NCI-H748 treated with DMSO at 0.1 percent for 48 hours (cell line): ENCODE results near the gene USP12.
"Not testable (repeated sequence)": the region's sequence is repeated elsewhere in the genome, so short reads cannot be mapped to it uniquely, and the experiment has no call there.

Source experiments
- DNase-seq: peaks from one replicate; lab custom pipeline; 2025; lab: John Stamatoyannopoulos, UW

Gene USP12, protein sequence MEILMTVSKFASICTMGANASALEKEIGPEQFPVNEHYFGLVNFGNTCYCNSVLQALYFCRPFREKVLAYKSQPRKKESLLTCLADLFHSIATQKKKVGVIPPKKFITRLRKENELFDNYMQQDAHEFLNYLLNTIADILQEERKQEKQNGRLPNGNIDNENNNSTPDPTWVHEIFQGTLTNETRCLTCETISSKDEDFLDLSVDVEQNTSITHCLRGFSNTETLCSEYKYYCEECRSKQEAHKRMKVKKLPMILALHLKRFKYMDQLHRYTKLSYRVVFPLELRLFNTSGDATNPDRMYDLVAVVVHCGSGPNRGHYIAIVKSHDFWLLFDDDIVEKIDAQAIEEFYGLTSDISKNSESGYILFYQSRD

DNA sequence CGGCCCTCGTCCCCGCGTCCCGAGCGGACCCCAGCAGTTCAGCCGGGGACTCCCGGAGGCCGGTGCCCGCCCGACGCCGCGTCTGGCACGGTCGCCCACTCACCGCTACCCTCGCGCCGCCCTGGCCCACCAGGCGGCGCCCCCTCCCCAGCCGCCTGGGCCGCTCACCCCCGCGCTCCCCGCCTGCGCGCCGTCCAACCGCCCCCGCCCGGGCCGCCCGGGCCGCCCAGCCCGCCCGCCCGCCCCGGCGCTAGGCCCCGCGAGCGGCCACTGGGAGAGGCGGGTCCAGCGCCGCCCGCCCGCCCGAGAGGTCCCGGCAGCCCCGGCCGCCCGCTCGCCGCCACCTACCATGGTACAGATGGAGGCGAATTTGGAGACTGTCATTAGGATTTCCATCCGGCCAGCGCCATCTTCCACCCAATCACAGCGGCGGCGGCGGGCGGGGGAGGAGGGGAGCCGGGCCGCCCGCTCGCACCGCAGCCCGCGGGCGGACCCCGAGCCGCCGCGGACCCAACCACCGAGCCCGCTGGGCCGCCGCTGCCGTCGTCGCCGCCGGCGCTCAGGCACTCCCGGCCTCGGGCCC is at the start of gene USP12:
USP12 (minus strand) TSS at position 568 of the 583 bp plus-strand sequence; CDS start at position 396, 172 bp downstream.
- peak; percentile 63 for DNase-seq

DNA sequence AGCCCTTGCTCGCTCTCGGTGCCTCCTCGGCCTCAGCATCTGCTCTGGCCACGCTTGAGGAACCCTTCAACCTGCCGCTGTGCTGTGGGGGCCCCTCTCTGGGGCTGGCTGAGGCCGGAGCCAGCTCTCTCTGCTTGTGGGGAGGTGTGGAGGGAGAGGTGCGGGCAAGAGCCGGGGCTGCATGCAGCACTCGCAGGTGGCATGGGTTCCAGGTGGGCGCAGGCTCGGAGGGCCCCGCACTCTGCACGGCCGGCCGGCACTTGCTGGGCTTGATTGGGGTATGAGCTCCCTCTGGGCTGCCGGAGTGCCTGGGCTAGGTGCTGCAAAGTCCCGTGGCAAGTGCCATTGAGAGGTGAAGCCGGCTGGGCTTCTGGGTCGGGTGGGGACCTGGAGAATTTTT is 48.0 kb upstream of the USP12 start:
- no peak for DNase-seq

DNA sequence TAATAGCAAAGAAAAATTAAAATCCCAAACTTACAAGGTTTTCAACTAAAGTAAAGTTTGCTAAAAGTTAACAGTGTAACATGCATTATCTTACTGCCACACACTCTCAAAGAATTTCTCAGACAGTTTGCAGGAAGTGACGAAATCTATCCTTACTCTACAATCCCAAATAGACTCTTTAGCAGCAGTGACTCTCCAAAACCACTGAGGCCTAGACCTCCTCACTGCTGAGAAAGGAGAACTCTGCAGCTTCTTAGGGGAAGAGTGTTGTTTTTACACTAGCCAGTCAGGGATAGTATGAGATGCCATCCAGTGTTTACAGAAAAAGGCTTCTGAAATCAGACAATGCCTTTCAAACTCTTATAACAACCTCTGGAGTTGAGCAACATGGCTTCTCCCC is 47.2 kb upstream of the USP12 start:
- DNase-seq: not testable (repeated sequence)

DNA sequence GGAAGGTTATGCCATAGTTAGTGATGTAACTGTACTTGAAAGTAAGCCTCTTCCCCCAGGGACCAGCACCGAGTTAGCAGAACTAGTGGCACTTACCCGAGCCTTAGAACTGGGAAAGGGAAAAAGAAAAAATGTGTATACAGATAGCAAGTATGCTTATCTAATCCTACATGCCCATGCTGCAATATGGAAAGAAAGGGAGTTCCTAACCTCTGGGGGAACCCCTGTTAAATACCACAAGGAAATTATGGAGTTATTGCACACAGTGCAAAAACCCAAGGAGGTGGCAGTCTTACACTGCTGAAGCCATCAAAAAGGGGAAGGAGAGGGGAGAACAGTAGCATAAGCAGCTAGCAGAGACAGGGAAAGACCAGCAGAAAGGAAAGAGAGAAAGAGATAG is 46.2 kb upstream of the USP12 start:
- DNase-seq: not testable (repeated sequence)

DNA sequence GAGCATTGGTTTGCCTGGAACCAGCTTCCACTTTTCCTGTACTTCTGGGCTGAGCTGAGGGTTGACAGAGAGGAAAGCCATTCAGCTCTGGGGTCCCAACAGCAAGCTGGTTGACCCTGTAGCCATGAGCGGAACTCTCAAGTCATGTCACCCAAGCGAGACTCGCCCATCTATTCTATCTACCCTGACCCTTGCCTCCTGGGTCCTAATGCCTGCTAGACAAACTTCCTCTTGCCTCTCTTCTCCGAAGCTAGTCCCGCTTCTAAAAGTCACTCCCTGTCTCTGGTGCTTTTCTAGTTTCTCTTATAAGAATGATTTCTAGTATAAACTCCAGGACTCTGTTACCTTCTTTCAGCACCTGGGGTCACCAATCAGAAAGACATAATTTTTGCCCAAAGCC is 41.8 kb upstream of the USP12 start:
- not testable (repeated sequence) for DNase-seq

DNA sequence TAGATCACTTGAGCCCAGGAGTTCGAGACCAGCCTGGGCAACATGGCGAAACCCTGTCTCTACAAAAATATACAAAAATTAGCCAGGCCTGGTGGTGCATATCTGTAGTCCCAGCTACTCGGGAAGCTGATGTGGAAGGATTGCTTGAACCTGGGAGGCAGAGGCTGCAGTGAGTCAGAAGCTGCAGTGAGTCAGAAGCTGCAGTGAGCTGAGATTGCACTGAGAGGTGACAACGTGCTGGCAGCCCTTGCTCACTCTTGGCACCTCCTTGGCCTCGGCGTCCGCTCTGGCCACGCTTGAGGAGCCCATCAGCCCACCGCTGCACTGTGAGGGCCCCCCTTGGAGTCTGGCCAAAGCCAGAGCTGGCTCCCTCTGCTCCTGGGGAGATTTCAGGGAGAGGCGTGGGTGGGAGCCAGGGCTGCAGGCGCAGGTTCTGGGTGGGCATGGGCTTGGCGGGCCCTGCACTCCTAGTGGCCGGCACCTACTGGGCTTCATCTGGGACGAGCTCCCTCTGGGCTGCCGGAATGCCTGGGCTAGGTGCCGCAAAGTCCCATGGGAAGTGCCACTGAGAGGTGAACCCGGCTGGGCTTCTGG is 40.3 kb upstream of the USP12 start:
- no peak for DNase-seq

DNA sequence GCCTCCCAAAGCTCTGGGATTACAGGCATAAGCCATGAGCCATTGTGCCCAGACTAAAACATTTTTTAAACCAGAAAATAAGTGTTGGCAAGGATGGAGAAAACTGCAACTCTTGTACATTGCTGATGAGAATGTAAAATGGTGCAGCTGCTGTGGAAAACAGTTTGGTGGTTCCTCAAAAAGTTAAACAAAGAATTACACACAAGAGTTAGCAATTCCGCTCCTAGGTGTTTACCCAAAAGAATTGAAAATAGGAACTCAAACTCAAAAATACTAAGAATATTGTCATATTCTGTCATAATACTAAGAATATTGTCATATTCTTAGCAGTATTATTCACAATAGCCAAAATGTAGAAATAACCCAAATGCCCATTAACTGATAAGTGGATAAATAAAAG is 39.7 kb upstream of the USP12 start:
- no peak for DNase-seq

DNA sequence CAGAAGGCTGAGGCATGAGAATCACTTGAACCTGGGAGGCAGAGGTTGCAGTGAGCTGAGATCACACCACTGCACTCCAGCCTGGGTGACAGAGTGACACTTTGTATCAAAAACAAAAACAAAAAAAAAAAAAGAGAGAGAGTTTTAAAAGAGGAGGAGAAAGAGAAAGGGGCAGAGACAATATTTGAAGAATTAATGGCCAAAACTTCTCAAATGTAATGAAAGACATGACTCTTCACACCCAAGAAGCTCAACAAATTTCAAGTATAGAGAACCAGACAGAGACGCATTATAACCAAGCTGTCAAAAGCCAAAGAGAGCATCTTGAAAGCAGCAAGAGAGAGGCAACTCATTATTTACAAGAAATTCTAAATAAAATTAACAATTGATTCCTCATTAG is 36.9 kb upstream of the USP12 start:
- DNase-seq: no peak

DNA sequence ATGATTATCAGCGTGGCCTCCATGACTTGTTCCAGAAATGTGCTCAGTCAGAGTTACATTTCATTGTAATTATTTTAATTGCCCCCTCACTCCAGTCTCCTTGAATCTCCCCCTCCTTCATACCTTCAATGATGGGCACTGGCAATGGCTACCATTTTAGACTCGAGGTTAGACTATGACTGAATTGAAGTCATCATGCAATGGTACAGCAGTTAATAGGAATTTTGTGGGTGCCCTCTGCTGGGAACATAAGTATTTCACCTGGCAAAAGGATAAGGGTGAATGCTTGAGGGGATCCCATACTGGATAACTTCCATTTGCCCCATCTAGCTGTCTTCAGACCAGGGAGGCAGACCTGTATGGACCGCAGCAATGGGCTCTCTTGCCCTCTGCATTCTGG is 32.2 kb upstream of the USP12 start:
- DNase-seq: no peak

DNA sequence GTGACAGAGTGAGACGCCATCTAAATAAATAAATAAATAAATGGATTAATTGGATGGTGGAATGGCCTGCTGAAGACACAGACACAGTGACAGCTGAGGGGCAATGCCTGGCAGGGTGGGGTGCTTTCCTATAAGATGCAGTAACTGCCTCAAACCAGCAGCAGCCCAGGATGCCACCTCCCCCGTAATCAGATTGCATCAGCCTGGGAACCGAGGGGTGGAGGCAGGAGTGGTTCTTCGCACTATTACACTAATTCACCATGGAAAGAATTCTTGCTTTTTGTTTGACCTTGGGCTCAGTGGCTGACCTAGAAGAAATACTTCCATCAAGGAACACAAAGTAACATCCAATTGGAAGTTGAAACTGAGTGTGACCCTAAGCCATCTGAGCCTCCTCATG is 31.6 kb upstream of the USP12 start:
- DNase-seq: no peak

DNA sequence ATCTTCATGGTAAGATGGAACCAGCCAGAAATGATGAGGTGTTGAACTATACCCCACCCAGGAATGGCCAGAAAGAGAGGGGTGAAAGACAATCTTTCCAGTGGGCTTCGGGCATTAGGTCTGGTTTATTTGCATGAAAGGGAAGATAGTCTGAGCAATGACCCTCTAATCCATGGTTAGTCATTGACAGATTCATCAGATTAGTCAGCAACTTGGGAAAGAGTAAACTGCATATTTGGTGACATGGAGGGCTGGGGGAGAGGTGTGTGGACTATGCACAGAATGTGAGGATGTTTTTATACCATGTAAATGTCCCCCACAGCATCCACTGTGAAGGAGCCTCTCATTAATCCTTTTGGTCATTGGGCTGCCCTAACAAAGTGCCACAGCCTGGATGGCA is 30.1 kb upstream of the USP12 start:
- DNase-seq: no peak

DNA sequence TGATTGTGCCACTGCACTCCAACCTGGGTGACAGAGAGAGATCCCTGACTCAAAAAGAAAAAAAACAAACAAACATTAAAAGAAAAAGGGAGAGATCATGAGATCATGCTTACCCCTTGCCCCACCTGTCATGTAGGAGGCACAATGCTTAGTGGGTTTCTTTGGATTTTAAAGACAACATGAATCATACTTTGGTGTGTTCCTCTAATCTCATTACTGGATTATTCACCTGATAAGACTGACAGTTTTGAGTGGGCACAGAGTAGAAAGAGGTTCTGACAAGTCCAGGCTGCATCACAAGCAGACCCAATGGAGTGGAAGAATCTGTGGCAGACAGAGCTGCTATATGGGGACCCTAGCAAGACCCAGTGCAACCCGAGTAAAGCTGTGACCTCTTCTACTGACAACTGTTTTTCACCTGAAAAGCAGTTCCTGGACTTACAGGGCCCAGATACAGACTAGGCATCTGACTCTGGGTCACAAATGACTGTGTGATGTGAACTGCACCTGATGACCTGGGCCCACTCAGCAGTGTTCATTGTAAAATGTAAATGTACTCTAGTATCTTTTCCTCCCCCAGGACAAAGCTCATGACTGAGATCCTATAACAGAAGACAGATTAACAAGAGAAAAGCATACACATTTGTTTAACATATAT is 28.9 kb upstream of the USP12 start:
- no peak for DNase-seq

DNA sequence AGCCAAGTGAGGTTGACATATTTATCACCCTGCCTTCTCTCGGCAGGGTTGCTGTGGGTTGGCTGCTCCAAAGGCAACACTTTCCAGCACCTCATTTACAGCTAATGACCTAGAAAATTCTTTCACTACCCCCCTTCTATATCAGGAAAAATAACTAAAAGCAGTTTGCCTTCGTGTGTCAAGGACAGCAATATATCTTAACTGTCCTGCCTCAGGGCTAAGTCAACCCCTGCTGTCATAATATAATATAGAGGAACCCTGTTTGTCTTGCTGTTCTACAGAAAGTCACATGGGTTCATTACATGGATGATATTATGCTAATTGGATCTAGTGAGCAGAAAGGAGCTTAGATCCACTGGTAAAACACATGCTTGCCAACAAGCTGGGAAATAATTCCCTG is 28.1 kb upstream of the USP12 start:
- DNase-seq: no peak

DNA sequence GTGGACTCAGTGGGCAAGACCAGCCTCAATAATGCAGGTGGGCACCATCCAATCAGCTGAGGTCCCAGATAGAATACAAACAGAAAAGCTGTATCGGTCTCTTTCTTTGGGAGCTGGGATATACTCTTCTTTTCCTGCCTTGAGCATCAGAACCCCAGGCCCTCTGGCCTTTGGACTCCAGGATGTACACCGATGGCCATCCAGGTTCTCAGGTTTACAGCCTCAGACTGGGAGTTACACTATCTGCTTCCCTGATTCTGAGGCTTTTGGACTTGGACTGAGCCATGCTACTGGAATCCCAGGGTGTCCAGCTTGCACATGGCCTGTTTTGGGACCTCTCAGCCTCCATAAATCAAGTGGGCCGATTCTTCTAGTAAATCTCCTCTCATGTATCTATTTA is 27.6 kb upstream of the USP12 start:
- DNase-seq: no peak

DNA sequence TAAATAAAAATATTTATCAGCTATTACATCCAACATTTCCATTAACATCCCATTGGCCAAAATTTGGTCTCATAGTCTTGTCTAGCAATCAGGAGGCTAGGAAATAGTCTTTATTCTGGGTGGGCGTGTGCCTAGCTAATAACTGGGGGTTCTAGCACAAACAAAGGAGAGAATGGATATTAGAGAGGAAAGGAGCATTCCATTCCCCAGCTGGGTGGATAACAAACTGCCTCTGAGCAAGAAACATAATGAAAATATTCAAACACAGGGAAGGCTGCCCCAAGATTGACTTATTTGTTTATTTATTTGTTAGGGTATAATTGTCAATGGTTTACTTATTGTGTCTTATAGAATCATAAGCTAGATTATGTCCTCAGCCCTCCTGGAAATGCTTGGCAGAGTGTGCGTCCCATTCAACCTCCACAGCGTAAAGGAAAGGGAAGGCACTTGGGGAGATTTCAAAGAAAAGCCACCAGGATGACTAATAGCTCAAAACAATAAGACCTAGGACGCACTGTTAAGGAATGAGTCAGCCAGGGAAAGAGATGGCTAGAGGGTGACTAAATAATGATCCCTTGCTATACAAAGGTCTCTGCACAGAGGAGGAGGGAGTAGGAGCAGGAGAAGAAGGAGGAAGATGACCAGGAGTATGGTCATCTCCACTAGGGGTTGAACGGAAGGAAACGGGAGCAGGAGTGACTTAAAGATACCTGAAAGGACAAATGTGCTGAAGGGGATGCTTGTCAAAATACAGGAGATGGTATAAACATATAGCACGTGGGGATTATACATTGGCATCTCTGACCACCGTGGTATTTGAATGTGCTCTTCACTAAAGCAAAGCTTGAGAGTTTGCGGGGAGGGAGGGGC is 23.5 kb upstream of the USP12 start:
- no peak for DNase-seq

DNA sequence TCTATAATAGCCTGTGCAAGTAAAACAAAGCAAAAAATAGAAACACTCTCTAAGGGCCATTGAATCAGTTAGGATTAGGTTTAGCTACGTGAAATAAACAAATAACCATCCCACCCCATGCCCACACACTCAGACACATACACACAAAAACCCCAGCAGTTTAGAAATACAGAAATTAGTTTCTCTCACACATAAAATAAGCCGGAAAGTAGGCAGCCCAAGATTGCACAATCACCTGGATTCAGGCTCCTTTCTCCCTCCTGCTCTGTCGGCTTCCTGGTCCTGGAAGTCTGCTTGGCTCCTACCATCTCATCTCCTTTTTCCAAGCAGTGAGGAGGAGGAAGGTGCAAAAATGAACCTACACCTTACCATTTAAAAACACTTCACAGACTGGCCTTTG is 22.6 kb upstream of the USP12 start:
- no peak for DNase-seq

DNA sequence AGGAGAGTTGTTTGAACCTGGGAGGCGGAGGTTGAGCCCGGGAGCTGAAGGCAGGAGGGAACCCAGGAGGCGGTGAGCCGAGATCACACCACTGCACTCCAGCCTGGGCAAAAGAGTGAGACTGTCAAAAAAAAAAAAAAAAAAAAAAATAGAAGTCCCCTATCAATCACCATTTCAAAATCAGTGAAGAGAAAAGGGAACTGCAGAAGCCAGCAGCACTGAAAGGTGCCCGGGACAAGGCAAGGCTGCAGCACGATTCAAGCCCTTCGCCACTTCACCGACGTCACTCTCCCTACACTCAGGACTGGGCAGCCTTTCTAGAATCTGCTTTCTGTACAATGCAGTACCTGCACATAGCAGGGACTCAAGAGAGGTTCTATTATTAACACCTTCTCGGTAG is 21.9 kb upstream of the USP12 start:
- no peak for DNase-seq

DNA sequence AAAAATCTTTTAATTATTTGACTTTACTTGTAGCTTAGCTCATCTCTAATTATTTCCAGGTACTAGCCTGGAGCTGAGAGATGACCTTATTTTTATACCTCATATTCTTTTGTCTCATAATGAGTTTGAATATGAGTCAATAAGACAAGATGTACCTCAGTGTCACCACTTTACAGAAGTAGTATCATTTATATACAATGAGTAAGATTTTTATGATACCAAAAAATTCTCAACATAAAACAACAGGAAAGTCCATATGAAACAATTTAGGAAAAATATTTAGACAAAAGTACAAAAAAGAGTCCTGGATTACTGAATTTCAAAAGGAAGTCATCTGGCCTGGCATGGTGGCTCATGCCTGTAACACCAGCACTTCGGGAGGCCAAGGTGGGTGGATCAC is 21.4 kb upstream of the USP12 start:
- DNase-seq: no peak

DNA sequence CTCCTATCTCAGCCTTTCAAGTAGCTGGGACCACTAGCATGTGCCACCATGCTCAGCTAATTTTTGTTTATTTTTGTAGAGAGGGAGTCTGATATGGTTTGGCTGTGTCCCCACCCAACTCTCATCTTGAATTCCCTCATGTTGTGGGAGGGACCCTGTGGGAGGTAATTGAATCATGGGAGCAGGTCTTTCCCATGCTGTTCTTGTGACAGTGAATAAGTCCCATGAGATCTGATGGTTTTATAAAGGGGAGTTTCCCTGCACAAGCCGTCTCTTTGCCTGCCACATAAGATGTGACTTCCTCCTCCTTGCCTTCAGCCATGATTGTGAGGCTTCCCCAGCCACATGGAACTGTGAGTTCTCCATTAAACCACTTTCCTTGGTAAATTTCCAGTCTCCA is 20.8 kb upstream of the USP12 start:
- not testable (repeated sequence) for DNase-seq

DNA sequence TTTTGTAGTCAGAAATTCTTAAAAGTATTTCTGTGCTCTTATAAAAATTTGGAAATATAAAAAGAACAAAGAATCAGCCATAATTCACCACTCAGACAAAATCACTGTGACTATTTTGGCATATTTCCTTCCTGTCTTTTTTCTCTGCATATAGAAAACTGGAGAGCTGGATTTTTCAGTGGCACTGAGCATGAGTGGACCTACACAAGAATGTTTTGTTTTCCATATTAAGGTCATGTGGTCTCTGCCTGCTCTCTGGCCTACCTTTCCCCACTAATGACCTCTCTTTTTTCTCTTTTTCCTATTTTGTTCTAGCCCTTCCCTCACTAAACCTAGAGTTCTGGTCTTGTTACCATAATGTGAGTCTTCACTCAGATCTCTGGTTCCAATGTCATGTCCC is 17.6 kb upstream of the USP12 start:
- no peak for DNase-seq

DNA sequence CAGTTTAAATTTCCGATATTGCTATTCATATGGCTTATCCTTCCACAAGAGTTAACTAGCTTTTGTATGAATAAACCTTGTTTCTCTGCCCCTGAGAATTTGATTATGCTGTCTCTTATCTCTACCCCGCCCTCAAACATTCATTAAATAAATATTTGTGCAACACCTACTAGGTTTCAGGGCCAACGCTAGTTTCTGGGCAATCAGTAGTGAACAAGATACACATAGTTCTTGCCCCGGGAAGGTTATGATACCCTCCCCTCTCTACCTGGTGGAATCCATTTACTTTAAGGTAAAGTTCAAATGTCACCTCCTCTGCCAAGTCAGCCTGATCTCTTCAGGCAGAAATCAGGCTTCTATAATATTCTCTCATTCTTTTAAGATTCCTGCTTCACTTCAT is 16.6 kb upstream of the USP12 start:
- DNase-seq: no peak

DNA sequence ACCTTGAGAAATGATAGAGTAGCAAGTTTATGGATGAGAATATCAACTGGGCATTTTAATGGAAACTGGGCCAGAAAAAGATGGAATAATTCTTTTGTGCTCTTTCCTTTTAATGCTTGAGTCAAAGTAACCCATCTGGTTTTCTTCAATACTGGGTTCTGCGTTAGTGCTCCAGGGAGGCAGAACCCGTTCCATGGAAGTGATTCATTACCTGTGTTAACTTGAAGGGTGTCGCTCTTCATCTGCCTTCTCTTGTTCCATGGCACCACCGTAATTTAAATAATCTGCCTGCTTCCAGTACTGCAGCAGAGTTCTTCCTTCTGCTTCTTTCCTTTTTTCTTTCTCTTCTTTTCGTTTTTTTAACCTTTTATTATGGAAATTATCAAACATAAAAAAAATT is 14.7 kb upstream of the USP12 start:
- no peak for DNase-seq
